Astrocyte (in vitro differentiated cells and primary cell): ENCODE results near the gene ATP6V0B. TPM values are rescaled to one million over a fixed set of nuclear protein-coding genes. Genes with fewer than 3 reads are reported as not detected.

Experiments
- DNase-seq: peaks from one replicate; pipeline ENCODE4 v3.0.0-alpha.2; 2010; ENCODE audit warnings: low read depth
- FAIRE-seq: peaks from 2 replicates; lab custom pipeline; 2011; peaks lifted over from hg19 to GRCh38; lab: Jason Lieb, UNC
- H2AFZ ChIP-seq: 2 replicates; pipeline ENCODE4 v1.6.0; 2012; ENCODE audit warnings: low read depth, low read length, inconsistent platforms
- H3K27ac ChIP-seq: 2 replicates; pipeline ENCODE4 v1.5.1; 2011; ENCODE audit warnings: low read depth, low read length, inconsistent platforms
- H3K27me3 ChIP-seq: 2 replicates; pipeline ENCODE4 v1.6.0; 2011; ENCODE audit warnings: low read length, inconsistent platforms; ENCODE audit not compliant: insufficient read depth
- H3K36me3 ChIP-seq: 2 replicates; pipeline ENCODE4 v1.5.1; 2011; ENCODE audit warnings: low read length, inconsistent platforms; ENCODE audit not compliant: insufficient read depth
- H3K4me1 ChIP-seq: 2 replicates; pipeline ENCODE4 v1.5.1; 2011; ENCODE audit warnings: low read length, inconsistent platforms; ENCODE audit not compliant: insufficient read depth
- H3K4me2 ChIP-seq: 2 replicates; pipeline ENCODE4 v1.6.0; 2012; ENCODE audit warnings: low read length, inconsistent platforms
- H3K4me3 ChIP-seq: 2 replicates; pipeline ENCODE4 v1.5.1; 2011; ENCODE audit warnings: low read depth, mild to moderate bottlenecking, low read length, inconsistent platforms; ENCODE audit not compliant: insufficient read depth
- H3K79me2 ChIP-seq: 2 replicates; pipeline ENCODE4 v1.6.0; 2012; ENCODE audit warnings: mild to moderate bottlenecking, low read length, inconsistent platforms; ENCODE audit not compliant: insufficient read depth
- H3K9ac ChIP-seq: 2 replicates; pipeline ENCODE4 v1.6.0; 2012; ENCODE audit warnings: mild to moderate bottlenecking, low read length, inconsistent platforms
- H3K9me3 ChIP-seq: 2 replicates; pipeline ENCODE4 v1.5.1; 2012; ENCODE audit warnings: low read depth, mild to moderate bottlenecking, low read length, inconsistent platforms; ENCODE audit not compliant: insufficient read depth
- H4K20me1 ChIP-seq: 2 replicates; pipeline ENCODE4 v1.6.0; 2012; ENCODE audit warnings: low read length, inconsistent platforms; ENCODE audit not compliant: insufficient read depth
- H3K27ac Mint-ChIP-seq: one replicate; pipeline ENCODE4 v1.8.0; 2021; ENCODE audit warnings: mild to moderate bottlenecking, mixed read lengths; ENCODE audit not compliant: unreplicated experiment
- H3K27me3 Mint-ChIP-seq: one replicate; pipeline ENCODE4 v1.8.0; 2021; ENCODE audit warnings: low read depth, mixed read lengths; ENCODE audit not compliant: unreplicated experiment
- H3K36me3 Mint-ChIP-seq: one replicate; pipeline ENCODE4 v1.8.0; 2021; ENCODE audit warnings: low read depth, mixed read lengths; ENCODE audit not compliant: unreplicated experiment
- H3K4me1 Mint-ChIP-seq: one replicate; pipeline ENCODE4 v1.8.0; 2021; ENCODE audit warnings: low read depth, mixed read lengths; ENCODE audit not compliant: unreplicated experiment
- H3K4me3 Mint-ChIP-seq: one replicate; pipeline ENCODE4 v1.8.0; 2021; ENCODE audit warnings: mild to moderate bottlenecking, moderate library complexity, mixed read lengths; ENCODE audit not compliant: unreplicated experiment
- H3K9me3 Mint-ChIP-seq: one replicate; pipeline ENCODE4 v1.8.0; 2021; ENCODE audit warnings: mild to moderate bottlenecking, mixed read lengths; ENCODE audit not compliant: unreplicated experiment
- CTCF ChIP-seq: IDR thresholded peaks from 2 replicates; pipeline ENCODE4 v1.5.1; 2011; ENCODE audit warnings: low read depth, mild to moderate bottlenecking, inconsistent platforms, low read length, moderate library complexity; ENCODE audit not compliant: insufficient read depth
- EZH2 ChIP-seq: IDR thresholded peaks from 2 replicates; pipeline ENCODE4 v1.6.1; 2012; ENCODE audit warnings: mild to moderate bottlenecking, low read length, inconsistent platforms; ENCODE audit not compliant: insufficient read depth
- total RNA-seq: library from RNA; stranded (reverse); gene quantifications from 2 replicates; pipeline ENCODE4 v1.2.1, GENCODE V29; 2021

The ATP6V0B gene
- total RNA-seq, 1 donor from 2014 or later = 175 TPM

GRCh38 chr1:43993206-43993914 lies 18.6 kb downstream of the ATP6V0B start:
- FAIRE-seq = no peak
- peaks cover 2% of the 10 kb centered on the region for H3K36me3 Mint-ChIP-seq
- Histone ChIP-seq H2AFZ (no peak overlapping the region), H3K27me3 (no peaks in the 10 kb centered on the region), H3K79me2 (no peaks in the 10 kb centered on the region), H3K36me3 (no peaks in the 10 kb centered on the region), H3K9ac (no peak overlapping the region), H4K20me1 (no peaks in the 10 kb centered on the region), H3K4me1 (peaks cover 6% of the 10 kb centered on the region), H3K27ac (no peak overlapping the region), H3K4me3 (no peak overlapping the region), H3K9me3 (no peaks in the 10 kb centered on the region), H3K4me2 (no peak overlapping the region)
- DNase-seq = no peak
- H3K4me3 Mint-ChIP-seq = peak overlapping the region; percentile 14
- peaks cover 2% of the 10 kb centered on the region for H3K9me3 Mint-ChIP-seq
- no peak for TF ChIP-seq CTCF
- no peak for TF ChIP-seq EZH2
- H3K27me3 Mint-ChIP-seq = no peaks in the 10 kb centered on the region
- H3K4me1 Mint-ChIP-seq = peaks cover 2% of the 10 kb centered on the region
- H3K27ac Mint-ChIP-seq = no peak overlapping the region

DNA sequence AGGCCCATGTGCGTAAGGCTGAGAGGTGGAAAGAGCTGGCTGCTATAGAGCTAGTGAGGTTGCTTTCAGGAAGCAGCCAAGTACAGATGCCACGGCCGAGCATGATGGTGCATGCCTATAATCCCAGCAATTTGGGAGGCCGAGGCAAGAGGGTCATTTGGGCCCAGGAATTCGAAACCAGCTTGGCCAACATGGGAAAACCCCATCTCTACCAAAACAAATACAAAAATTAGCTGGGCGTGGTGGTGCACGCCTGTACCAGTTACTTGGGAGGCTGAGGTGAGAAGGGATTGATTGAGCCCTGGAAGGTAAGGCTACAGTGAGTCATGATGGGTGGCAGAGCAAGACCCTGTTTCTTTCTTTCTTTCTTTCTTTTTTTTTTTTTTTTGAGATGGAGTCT lies 19.3 kb downstream of the ATP6V0B start:
- Histone ChIP-seq H3K27me3 (no peaks in the 10 kb centered on the region), H3K4me3 (no peak overlapping the region), H3K79me2 (no peaks in the 10 kb centered on the region), H3K9me3 (no peaks in the 10 kb centered on the region), H4K20me1 (no peaks in the 10 kb centered on the region), H3K27ac (no peak overlapping the region), H3K4me2 (no peak overlapping the region), H3K4me1 (peaks cover 6% of the 10 kb centered on the region), H2AFZ (no peak overlapping the region), H3K9ac (no peak overlapping the region), H3K36me3 (no peaks in the 10 kb centered on the region)
- H3K4me1 Mint-ChIP-seq = peaks cover 2% of the 10 kb centered on the region
- H3K4me3 Mint-ChIP-seq = no peak overlapping the region
- peaks cover 2% of the 10 kb centered on the region for H3K9me3 Mint-ChIP-seq
- H3K27me3 Mint-ChIP-seq = peaks cover 2% of the 10 kb centered on the region
- no peak for DNase-seq
- TF ChIP-seq EZH2 (no peak), CTCF (no peak)
- peaks cover 4% of the 10 kb centered on the region for H3K36me3 Mint-ChIP-seq
- FAIRE-seq = no peak
- no peak overlapping the region for H3K27ac Mint-ChIP-seq
